ENCODE data around the gene SLC40A1. TPM values are rescaled to one million over a fixed set of nuclear protein-coding genes. Genes with fewer than 3 reads are reported as not detected.

Gene SLC40A1
- total RNA-seq, 2 experiments from 2014 or later: 7.4 to 8.2 TPM

DNA sequence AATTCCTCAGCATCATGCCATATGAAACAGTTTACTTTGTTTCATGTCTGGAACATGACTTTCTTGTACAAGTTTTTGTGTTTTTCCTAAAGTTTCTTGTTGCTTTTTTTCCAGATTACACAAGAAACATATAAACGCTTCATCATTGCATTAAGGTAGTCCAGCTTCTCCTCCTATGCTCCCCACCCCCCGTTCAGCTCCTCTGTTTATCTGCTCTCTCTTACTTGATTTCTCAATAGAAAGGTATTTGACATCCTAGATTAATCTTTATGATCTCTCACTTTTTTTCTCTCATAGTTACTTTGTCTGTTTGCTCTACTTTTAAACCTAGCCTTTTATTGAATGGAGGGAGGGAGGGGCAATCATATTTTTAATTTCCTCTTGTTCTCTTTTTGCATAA, 25.4 kb downstream of the SLC40A1 start:
- peaks cover 9% of the 10 kb centered on the region for H3K4me1 Mint-ChIP-seq (ENCODE audit: low read depth)
- H3K4me1 ChIP-seq (ENCODE audit: insufficient read depth, low read length): peaks cover 7% of the 10 kb centered on the region
- no peaks in the 10 kb centered on the region for H3K9me3 Mint-ChIP-seq
- no peak overlapping the region for H3K27ac ChIP-seq (ENCODE audit: low read depth in 1 of 2, low read length in 2 of 2)
- no peaks in the 10 kb centered on the region for H3K27me3 Mint-ChIP-seq
- no peak overlapping the region for H3K4me3 ChIP-seq (ENCODE audit: low read length)
- no peaks in the 10 kb centered on the region for H3K36me3 ChIP-seq (ENCODE audit: insufficient read depth, low read length)
- POLR2A ChIA-PET: no interaction called here
- TF ChIP-seq CTCF (IDR thresholded peaks at IDR 0.05): no peak
- H3K4me3 Mint-ChIP-seq: no peak overlapping the region
- no peak overlapping the region for H3K27ac Mint-ChIP-seq
- no peaks in the 10 kb centered on the region for H3K9me3 ChIP-seq (ENCODE audit: control insufficient read depth in 1 of 2, insufficient read depth in 1 of 2, low read length in 2 of 2)
- intact Hi-C loops (cut with DNase I, micrococcal nuclease): no loop called here
- no peak for ATAC-seq (ENCODE audit: poor library complexity)
- CTCF ChIA-PET: no interaction called here
- DNase-seq: no peak
- H3K36me3 Mint-ChIP-seq (ENCODE audit: low read depth): peaks cover 6% of the 10 kb centered on the region
- H3K27me3 ChIP-seq (ENCODE audit: control insufficient read depth in 1 of 2, insufficient read depth in 2 of 2, low read length in 2 of 2): no peaks in the 10 kb centered on the region

- Mint-ChIP-seq H3K27me3 (no peaks in the 10 kb centered on the region), H3K27ac (no peak overlapping the region), H3K36me3 (ENCODE audit: low read depth) (no peaks in the 10 kb centered on the region), H3K9me3 (no peaks in the 10 kb centered on the region), H3K4me1 (ENCODE audit: low read depth) (no peaks in the 10 kb centered on the region), H3K4me3 (no peak overlapping the region)
- Histone ChIP-seq H3K27ac (ENCODE audit: low read depth in 1 of 2, low read length in 2 of 2) (no peak overlapping the region), H3K4me3 (ENCODE audit: low read length) (no peak overlapping the region), H3K27me3 (ENCODE audit: control insufficient read depth in 1 of 2, insufficient read depth in 2 of 2, low read length in 2 of 2) (no peaks in the 10 kb centered on the region), H3K9me3 (ENCODE audit: control insufficient read depth in 1 of 2, insufficient read depth in 1 of 2, low read length in 2 of 2) (no peaks in the 10 kb centered on the region), H3K36me3 (ENCODE audit: insufficient read depth, low read length) (no peaks in the 10 kb centered on the region), H3K4me1 (ENCODE audit: insufficient read depth, low read length) (no peaks in the 10 kb centered on the region)
- ChIA-PET POLR2A (no interaction called here), CTCF (no interaction called here)
- no peak for ATAC-seq (ENCODE audit: poor library complexity)
- DNase-seq: no peak
- no peak for TF ChIP-seq CTCF (IDR thresholded peaks at IDR 0.05)
- intact Hi-C loops (cut with DNase I, micrococcal nuclease): no loop called here
Measured at GRCh38 chr2:189553504-189554088, 27.0 kb downstream of the SLC40A1 start.

- no peak overlapping the region for H3K27ac ChIP-seq (ENCODE audit: low read depth in 1 of 2, low read length in 2 of 2)
- intact Hi-C loops (cut with DNase I, micrococcal nuclease): no loop called here
- DNase-seq: no peak
- TF ChIP-seq CTCF (IDR thresholded peaks at IDR 0.05): no peak
- CTCF ChIA-PET: no interaction called here
- H3K4me1 ChIP-seq (ENCODE audit: insufficient read depth, low read length): no peaks in the 10 kb centered on the region
- Mint-ChIP-seq H3K4me3 (no peak overlapping the region), H3K27ac (no peak overlapping the region), H3K9me3 (no peaks in the 10 kb centered on the region), H3K36me3 (ENCODE audit: low read depth) (no peaks in the 10 kb centered on the region), H3K27me3 (no peaks in the 10 kb centered on the region), H3K4me1 (ENCODE audit: low read depth) (no peaks in the 10 kb centered on the region)
- ATAC-seq (ENCODE audit: poor library complexity): no peak
- H3K27me3 ChIP-seq (ENCODE audit: control insufficient read depth in 1 of 2, insufficient read depth in 2 of 2, low read length in 2 of 2): no peaks in the 10 kb centered on the region
- no peaks in the 10 kb centered on the region for H3K9me3 ChIP-seq (ENCODE audit: control insufficient read depth in 1 of 2, insufficient read depth in 1 of 2, low read length in 2 of 2)
- no peaks in the 10 kb centered on the region for H3K36me3 ChIP-seq (ENCODE audit: insufficient read depth, low read length)
- POLR2A ChIA-PET: no interaction called here
- no peak overlapping the region for H3K4me3 ChIP-seq (ENCODE audit: low read length)
Measured at GRCh38 chr2:189552991-189553404, 27.6 kb downstream of the SLC40A1 start.

Measured in CD4-positive, alpha-beta T cell (primary cell).